GM21423 (cell line): ENCODE results near the gene TRIO.

Source experiments
- ATAC-seq: cut with Tn5 transposase; IDR thresholded peaks from one replicate; pipeline ENCODE4 v1.9.1; 2021; ENCODE audit warnings: mild to moderate bottlenecking, moderate library complexity; ENCODE audit not compliant: unreplicated experiment

The TRIO gene

GRCh38 chr5:14165375-14166106, 22.4 kb downstream of the TRIO start:
- no peak for ATAC-seq

GRCh38 chr5:14166437-14166836, 23.3 kb downstream of the TRIO start:
- no peak for ATAC-seq

- ATAC-seq, result peak; percentile 31
Measured at GRCh38 chr5:14167211-14167845, 24.2 kb downstream of the TRIO start.

GRCh38 chr5:14168144-14168792, 25.1 kb downstream of the TRIO start:
- peak; percentile 27 for ATAC-seq

GRCh38 chr5:14168793-14169262, 25.7 kb downstream of the TRIO start:
- ATAC-seq, result no peak

GRCh38 chr5:14171046-14171445, 27.9 kb downstream of the TRIO start:
- ATAC-seq, result no peak

- no peak for ATAC-seq
Measured at GRCh38 chr5:14171621-14172020, 28.5 kb downstream of the TRIO start.

GRCh38 chr5:14172149-14172795, 29.1 kb downstream of the TRIO start:
- ATAC-seq, result peak; percentile 49

- peak; percentile 7 for ATAC-seq
Measured at GRCh38 chr5:14173377-14174229, 30.5 kb downstream of the TRIO start.

- peak; percentile 38 for ATAC-seq
Measured at GRCh38 chr5:14174230-14174636, 31.1 kb downstream of the TRIO start.

- no peak for ATAC-seq
Measured at GRCh38 chr5:14175381-14175780, 32.2 kb downstream of the TRIO start.

- ATAC-seq, result no peak
Measured at GRCh38 chr5:14176888-14177287, 33.7 kb downstream of the TRIO start.

- no peak for ATAC-seq
Measured at GRCh38 chr5:14177634-14178033, 34.5 kb downstream of the TRIO start.

GRCh38 chr5:14178091-14178490, 34.9 kb downstream of the TRIO start:
- ATAC-seq, result no peak

GRCh38 chr5:14178671-14179211, 35.6 kb downstream of the TRIO start:
- ATAC-seq, result no peak

- no peak for ATAC-seq
Measured at GRCh38 chr5:14179446-14179845, 36.3 kb downstream of the TRIO start.

GRCh38 chr5:14180437-14180836, 37.3 kb downstream of the TRIO start:
- ATAC-seq, result no peak

- no peak for ATAC-seq
Measured at GRCh38 chr5:14181299-14181968, 38.3 kb downstream of the TRIO start.

- no peak for ATAC-seq
Measured at GRCh38 chr5:14182761-14183160, 39.6 kb downstream of the TRIO start.
